K562 (cell line): ENCODE results near the gene PLPPR4.

ENCODE experiments used
- CBX8 ChIP-seq: fragments of 200-600 bp; sonication (generic); IDR thresholded peaks from 2 replicates; pipeline ENCODE4 v1.6.1; 2012; ENCODE audit warnings: borderline replicate concordance, mixed run types, low read depth, mild to moderate bottlenecking, moderate library complexity, mixed read lengths, low read length, control low read depth, inconsistent platforms; ENCODE audit not compliant: poor library complexity, severe bottlenecking; ENCODE audit errors: extremely low read depth
- REST ChIP-seq, 2 experiments: fragments of 450-650 bp; formaldehyde crosslinking in 1 of 2; IDR thresholded peaks; 2 replicates each; pipeline versions ENCODE4 v1.4.0 to v1.6.1; 2014 to 2020; ENCODE audit warnings: mild to moderate bottlenecking in 2 of 2, borderline replicate concordance in 1 of 2, low read depth in 1 of 2
- XRCC5 ChIP-seq: fragments of 200-400 bp; formaldehyde crosslinking; IDR thresholded peaks from 2 replicates; pipeline ENCODE4 v1.6.1; 2017; ENCODE audit warnings: low read depth, mild to moderate bottlenecking, low read length

DNA sequence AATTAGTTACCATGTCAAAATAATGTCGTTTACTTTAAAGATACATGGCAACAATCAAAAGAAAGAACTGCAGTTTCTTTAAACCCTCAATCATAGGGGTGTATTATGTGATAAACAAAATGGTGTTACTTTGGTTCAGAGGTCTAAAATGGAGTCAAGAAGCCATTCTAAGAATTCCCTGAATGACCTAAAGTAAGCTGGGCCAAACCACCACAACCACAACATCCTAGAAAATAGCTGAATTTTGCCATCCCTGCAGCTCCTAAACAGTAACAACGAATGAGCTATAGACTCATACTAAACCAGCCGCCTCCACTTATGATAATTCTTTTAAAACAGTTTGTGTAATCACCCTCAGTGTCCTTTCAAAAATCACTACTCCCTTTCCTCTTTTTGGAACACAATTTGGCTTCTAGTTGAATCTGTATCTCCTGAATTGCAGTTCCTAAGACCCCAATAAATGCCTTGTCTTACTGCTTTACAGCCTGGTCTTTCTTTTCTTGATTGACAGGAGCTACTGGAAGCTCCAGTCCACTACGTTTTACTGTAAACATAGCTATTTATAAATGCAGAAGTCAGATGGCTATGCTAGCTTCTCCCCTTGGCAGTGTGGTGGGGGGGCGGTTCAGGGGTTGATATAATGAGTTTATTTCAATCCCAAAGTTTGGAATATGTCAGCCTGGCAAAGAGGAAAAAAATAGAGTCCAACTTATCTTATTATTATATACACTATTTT, 84.3 kb downstream of the PLPPR4 start:
- TF ChIP-seq REST (IDR thresholded peaks at IDR 0.05; ENCODE audit: borderline replicate concordance) (no peak), REST (CRISPR knock-in tag; IDR thresholded peaks at IDR 0.05; ENCODE audit: low read depth) (no peak), XRCC5 (no peak), CBX8 (no peak)
